OCI-LY3 (cell line): ENCODE results near the gene CNTN5.

Experiments
- H2AFZ ChIP-seq: fragments of 200-600, 300-600 bp; shearing (Covaris generic); 2 replicates; pipeline ENCODE4 v1.6.0; 2014; ENCODE audit warnings: antibody characterized with exemption, low read depth, low read length
- H3K27ac ChIP-seq: fragments of 200-600, 300-600 bp; sonication (generic); 2 replicates; pipeline ENCODE4 v1.5.1; 2014; ENCODE audit warnings: mild to moderate bottlenecking, low read length, moderate library complexity, mixed read lengths
- H3K27me3 ChIP-seq: fragments of 200-600, 300-600 bp; sonication (generic); 2 replicates; pipeline ENCODE4 v1.6.1; 2014; ENCODE audit warnings: low read depth, low read length, mixed read lengths
- H3K36me3 ChIP-seq: fragments of 200-600, 300-600 bp; sonication (generic); replicated peaks from 2 replicates; pipeline ENCODE3; 2014; ENCODE audit warnings: low read depth, low read length, mixed read lengths
- H3K4me1 ChIP-seq: fragments of 300-600, 200-600 bp; sonication (generic); 2 replicates; pipeline ENCODE4 v1.6.1; 2014; ENCODE audit warnings: low read length, mixed read lengths
- H3K4me2 ChIP-seq: fragments of 200-600, 300-600 bp; sonication (generic); 2 replicates; pipeline ENCODE4 v1.6.1; 2014; ENCODE audit warnings: low read length, mixed read lengths
- H3K4me3 ChIP-seq: fragments of 300-600, 200-600 bp; sonication (generic); 2 replicates; pipeline ENCODE4 v1.5.1; 2014; ENCODE audit warnings: antibody characterized with exemption, mild to moderate bottlenecking, low read length, moderate library complexity
- H3K79me2 ChIP-seq: fragments of 300-600, 200-600 bp; shearing (Covaris generic); 2 replicates; pipeline ENCODE4 v1.6.1; 2014; ENCODE audit warnings: mild to moderate bottlenecking, low read length, mixed read lengths
- H3K9ac ChIP-seq: fragments of 300-600, 200-600 bp; shearing (Covaris generic); 2 replicates; pipeline ENCODE4 v1.6.0; 2014; ENCODE audit warnings: mild to moderate bottlenecking, low read length, moderate library complexity
- H3K9me3 ChIP-seq: fragments of 200-600, 300-600 bp; shearing (Covaris generic); 2 replicates; pipeline ENCODE4 v1.6.1; 2014; ENCODE audit warnings: low read length, mixed read lengths; ENCODE audit not compliant: insufficient read depth
- H4K20me1 ChIP-seq: fragments of 200-600, 300-600 bp; sonication (generic); 2 replicates; pipeline ENCODE4 v1.6.1; 2016; ENCODE audit warnings: low read length, mixed read lengths; ENCODE audit not compliant: insufficient read depth
- EZH2phosphoT487 ChIP-seq: fragments of 200-600 bp; shearing (Covaris generic); IDR thresholded peaks from 2 replicates; pipeline ENCODE4 v1.6.1; 2018; ENCODE audit warnings: antibody characterized with exemption, mixed run types, low read depth
- TF ChIP-seq, protein P1 (sequence below): fragments of 200-600, 300-600 bp; sonication (generic); IDR thresholded peaks from 2 replicates; pipeline ENCODE4 v1.5.1; 2014; ENCODE audit warnings: antibody characterized with exemption, low read length, low read depth

Gene CNTN5

DNA sequence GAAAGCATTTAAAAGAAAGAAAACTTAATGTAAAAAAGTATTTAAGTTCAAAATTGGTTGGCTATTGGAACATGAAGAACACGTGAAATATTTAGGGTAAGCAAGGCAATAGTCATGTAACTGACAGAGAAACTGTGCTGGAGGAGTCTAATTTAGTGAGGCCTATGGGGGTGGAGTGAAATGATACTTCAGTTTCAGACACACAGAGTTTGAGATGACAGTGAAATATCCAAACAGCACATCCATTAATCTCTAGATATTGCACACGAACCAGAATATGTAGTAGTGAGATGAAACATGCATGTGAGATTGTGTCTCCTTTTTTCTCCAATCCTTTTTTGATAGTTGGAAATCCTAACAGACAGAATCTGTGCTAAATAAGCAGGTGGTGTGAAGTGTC, 739.0 kb downstream of the CNTN5 start:
- Histone ChIP-seq H3K27me3 (no peaks in the 10 kb centered on the region), H3K36me3 (no peaks in the 10 kb centered on the region), H4K20me1 (no peaks in the 10 kb centered on the region), H3K9ac (no peak overlapping the region), H2AFZ (no peak overlapping the region), H3K4me2 (no peak overlapping the region), H3K4me1 (no peaks in the 10 kb centered on the region), H3K4me3 (no peak overlapping the region), H3K79me2 (no peaks in the 10 kb centered on the region), H3K9me3 (no peaks in the 10 kb centered on the region), H3K27ac (no peak overlapping the region)
- TF ChIP-seq, protein P1, sequence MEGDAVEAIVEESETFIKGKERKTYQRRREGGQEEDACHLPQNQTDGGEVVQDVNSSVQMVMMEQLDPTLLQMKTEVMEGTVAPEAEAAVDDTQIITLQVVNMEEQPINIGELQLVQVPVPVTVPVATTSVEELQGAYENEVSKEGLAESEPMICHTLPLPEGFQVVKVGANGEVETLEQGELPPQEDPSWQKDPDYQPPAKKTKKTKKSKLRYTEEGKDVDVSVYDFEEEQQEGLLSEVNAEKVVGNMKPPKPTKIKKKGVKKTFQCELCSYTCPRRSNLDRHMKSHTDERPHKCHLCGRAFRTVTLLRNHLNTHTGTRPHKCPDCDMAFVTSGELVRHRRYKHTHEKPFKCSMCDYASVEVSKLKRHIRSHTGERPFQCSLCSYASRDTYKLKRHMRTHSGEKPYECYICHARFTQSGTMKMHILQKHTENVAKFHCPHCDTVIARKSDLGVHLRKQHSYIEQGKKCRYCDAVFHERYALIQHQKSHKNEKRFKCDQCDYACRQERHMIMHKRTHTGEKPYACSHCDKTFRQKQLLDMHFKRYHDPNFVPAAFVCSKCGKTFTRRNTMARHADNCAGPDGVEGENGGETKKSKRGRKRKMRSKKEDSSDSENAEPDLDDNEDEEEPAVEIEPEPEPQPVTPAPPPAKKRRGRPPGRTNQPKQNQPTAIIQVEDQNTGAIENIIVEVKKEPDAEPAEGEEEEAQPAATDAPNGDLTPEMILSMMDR = no peak
- TF ChIP-seq EZH2phosphoT487 = no peak

DNA sequence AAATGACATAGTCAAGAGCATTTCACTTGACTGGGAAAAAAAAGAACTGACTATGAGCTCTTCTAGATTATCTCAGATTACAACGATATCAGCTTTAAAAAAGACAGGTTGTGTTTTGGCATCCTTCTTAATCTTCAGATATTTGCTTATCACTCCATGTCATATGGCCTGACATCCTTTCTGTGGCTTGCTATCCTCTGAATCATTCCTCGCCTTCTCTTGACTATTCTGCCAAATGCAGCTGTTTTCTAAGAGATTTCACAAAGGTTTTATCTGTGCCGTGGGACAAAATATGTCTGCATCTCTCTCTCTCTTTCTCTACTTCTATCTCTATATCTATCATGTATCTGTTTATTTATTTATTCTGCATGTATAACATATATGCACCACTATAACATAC, 746.1 kb downstream of the CNTN5 start:
- no peaks in the 10 kb centered on the region for H4K20me1 ChIP-seq
- H3K36me3 ChIP-seq = no peaks in the 10 kb centered on the region
- H3K27me3 ChIP-seq = no peaks in the 10 kb centered on the region

DNA sequence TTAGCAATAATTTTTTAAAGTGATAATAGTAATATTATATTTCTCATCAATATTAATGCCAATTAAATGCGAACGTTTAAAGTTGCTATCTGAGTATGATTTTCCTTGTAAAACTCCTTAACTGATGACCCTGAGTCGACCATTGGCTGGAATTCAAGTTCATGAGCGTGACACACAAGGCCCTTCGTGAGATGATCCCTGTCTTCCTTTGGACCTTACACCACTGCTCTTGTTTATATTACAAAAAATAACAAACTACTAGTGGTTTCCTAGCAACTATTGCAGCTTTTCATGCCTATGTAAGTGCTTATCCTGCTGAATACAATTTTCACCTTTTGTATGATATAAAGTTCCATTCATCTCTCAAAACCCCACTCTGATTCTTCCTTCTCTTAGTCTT, 752.9 kb downstream of the CNTN5 start:
- no peaks in the 10 kb centered on the region for H3K4me1 ChIP-seq
- H3K9me3 ChIP-seq = no peaks in the 10 kb centered on the region
- no peaks in the 10 kb centered on the region for H3K36me3 ChIP-seq

More for the DNA sequence above, 746.1 kb downstream of the CNTN5 start:
- H3K4me3 ChIP-seq = no peak overlapping the region
- no peaks in the 10 kb centered on the region for H3K4me1 ChIP-seq
- H3K27ac ChIP-seq = no peak overlapping the region
- H3K9me3 ChIP-seq = no peaks in the 10 kb centered on the region
- H3K4me2 ChIP-seq = no peak overlapping the region
- no peak overlapping the region for H3K9ac ChIP-seq
- H2AFZ ChIP-seq = no peak overlapping the region
- TF ChIP-seq, protein P1 = no peak
- TF ChIP-seq EZH2phosphoT487 = no peak
- H3K79me2 ChIP-seq = no peaks in the 10 kb centered on the region

DNA sequence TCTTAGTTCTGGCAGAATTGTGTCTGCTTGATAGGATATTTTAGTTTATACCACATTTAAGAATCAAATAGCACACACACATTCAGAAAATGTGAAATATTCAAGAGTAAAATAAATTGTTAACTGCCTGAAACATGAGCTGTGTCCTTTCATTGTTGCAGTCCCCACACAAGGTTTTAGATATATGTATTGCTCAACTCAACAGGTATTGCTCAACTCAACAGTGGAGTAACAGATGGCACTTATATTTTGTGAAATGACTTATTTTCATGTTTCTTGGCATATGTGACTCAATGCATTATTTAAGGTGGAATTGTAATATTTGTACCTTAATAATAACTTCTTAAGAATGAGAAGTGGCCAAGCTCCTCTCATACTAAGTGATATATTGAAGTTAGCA, 760.3 kb downstream of the CNTN5 start:
- no peak overlapping the region for H2AFZ ChIP-seq
- H3K9ac ChIP-seq = no peak overlapping the region
- no peaks in the 10 kb centered on the region for H3K79me2 ChIP-seq
- no peaks in the 10 kb centered on the region for H3K9me3 ChIP-seq
- no peak for TF ChIP-seq EZH2phosphoT487
- TF ChIP-seq, protein P1 = no peak
- H4K20me1 ChIP-seq = no peaks in the 10 kb centered on the region
- H3K36me3 ChIP-seq = no peaks in the 10 kb centered on the region
- H3K4me2 ChIP-seq = no peak overlapping the region
- H3K4me1 ChIP-seq = no peaks in the 10 kb centered on the region
- no peak overlapping the region for H3K27ac ChIP-seq
- H3K4me3 ChIP-seq = no peak overlapping the region
- H3K27me3 ChIP-seq = no peaks in the 10 kb centered on the region

More for the DNA sequence above, 752.9 kb downstream of the CNTN5 start:
- Histone ChIP-seq H3K4me3 (no peak overlapping the region), H3K4me2 (no peak overlapping the region), H3K27ac (no peak overlapping the region), H3K79me2 (no peaks in the 10 kb centered on the region), H2AFZ (no peak overlapping the region), H3K27me3 (no peaks in the 10 kb centered on the region), H4K20me1 (no peaks in the 10 kb centered on the region), H3K9ac (no peak overlapping the region)
- TF ChIP-seq, protein P1 = no peak
- no peak for TF ChIP-seq EZH2phosphoT487
